ENCODE data around the gene MTA3. TPM values are rescaled to one million over a fixed set of nuclear protein-coding genes. Genes with fewer than 3 reads are reported as not detected.

Gene MTA3
- total RNA-seq, 1 donor from 2014 or later: 72.8 TPM

DNA sequence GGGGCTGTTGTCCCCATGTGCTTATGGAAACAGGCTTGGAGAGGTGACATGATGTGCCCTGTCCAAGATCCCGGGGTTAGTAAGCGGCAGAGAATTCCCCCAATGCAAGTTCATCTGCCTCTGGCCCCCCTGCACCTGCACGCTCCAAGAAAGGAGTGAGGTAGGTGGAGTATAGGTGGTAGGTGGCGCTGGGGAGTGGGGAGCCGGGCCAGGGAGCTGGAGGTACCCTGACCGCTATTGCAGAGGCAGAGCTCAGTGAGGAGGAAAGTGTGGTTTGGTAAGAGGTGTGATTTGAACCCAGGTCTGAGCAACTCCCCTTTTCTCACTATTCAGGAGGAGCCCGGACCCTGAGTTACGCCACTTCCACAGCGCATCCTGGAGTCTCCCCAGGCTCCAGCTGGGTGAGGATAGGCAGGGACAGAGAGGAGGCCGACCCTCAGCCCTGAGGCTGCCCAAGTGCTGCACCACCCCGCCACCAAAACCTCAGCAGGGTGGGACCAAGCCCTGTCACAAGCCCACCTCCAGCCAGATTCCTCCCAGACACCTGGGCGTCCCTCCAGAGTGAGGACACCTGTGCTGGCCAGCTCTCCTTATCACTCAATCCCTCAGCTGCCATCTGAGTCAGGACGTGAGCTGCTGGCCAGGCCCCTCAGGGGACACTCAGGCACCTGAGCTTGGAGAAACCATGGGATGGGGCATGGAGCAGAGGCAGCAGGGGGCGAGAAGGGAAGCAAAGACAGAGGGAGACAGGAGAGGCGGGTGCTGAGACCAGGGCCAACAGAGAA, 218.3 kb downstream of the MTA3 start:
- peak; percentile 38 for DNase-seq (ENCODE audit: low spot score)

DNA sequence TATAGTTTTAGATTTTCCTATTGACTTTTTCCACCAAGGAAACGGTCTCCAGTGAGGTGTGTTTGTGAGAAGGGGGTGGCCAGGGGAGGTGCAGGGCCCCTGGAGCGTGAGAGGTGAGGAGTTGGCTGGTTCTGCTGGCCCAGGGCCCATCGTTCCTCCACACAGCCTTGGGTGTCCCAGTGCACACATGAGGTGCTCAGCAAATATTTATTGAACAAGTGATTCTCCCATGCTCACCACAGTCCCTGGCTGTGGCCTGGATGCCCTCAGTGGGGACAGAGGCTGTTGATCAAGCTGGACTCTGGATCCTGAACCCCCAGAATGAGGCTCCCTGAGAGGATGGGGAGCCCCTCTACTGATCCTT, 219.0 kb downstream of the MTA3 start:
- DNase-seq (ENCODE audit: low spot score): peak; percentile 23

DNA sequence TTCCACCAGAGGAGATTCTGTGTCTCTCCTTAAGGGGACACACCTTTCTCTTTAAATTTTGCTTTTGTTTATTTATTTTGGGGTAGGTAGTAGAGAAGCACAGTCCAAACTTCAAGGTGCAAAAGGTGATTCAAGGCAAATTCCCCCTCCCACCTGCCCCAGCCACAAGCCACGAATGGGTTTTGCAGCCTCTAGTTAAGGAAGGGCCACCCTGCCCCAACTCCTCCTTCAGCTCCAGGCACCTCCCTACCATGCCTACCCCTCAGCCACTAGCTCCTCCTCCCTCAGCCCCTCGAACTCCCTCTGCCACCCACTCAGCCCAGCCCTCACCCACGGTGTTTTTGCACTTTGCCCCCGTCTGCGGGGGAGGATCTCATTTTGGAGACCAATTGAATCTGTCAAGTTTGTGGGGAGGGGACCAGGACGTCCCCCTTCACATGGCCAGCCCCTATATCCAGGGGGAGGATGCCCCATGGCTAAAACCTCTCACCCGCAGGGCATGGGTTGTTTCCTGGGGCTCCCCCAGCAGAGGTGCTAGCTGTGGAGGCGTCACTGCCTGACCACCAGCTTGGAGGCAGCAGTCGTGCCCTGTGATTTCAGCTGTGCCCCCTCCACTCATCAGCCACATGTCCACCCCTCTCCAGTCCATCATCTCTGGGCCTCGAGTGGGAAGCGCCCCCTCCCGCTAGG, 219.5 kb downstream of the MTA3 start:
- DNase-seq (ENCODE audit: low spot score): peak; percentile 39

DNA sequence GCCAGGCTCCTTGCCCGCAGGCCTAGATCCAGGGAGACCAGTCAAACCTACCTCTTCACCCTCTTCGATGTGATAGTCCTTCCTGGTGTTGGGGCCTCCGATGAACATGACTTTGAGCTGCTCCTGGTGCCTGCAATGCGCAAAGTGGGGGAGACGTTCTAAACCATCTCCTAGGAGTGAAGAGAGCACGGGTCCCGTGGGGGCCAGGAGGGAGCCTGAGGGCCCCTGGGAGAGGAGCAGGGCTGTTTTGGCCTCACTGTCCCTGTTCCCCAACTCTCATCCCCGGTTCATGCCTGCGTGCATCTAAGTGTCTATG, 220.0 kb downstream of the MTA3 start:
- peak; percentile 12 for DNase-seq (ENCODE audit: low spot score)

GRCh38 chr2:42788882-42789281, 220.4 kb downstream of the MTA3 start:
- DNase-seq (ENCODE audit: low spot score): peak; percentile 30

DNA sequence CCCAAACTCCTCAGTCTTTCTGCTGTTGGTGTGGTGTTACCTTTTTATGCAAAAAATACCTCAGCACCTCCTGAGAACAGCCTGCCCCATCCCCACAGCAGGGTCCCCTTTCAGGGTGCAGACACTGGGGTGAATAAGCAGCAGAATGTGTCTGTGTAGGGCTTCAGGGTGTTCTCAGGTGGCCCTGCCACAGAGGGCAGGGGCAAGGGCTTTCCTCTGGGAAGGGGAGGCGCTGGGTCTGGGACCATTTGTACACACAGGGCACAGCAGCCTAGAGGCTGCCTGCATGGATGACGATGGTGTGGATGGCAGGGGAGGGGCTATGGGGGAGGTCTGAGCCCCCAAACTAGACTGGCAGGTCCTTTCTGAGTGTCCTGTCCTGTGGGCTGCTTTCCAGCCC, 221.3 kb downstream of the MTA3 start:
- peak; percentile 33 for DNase-seq (ENCODE audit: low spot score)

DNA sequence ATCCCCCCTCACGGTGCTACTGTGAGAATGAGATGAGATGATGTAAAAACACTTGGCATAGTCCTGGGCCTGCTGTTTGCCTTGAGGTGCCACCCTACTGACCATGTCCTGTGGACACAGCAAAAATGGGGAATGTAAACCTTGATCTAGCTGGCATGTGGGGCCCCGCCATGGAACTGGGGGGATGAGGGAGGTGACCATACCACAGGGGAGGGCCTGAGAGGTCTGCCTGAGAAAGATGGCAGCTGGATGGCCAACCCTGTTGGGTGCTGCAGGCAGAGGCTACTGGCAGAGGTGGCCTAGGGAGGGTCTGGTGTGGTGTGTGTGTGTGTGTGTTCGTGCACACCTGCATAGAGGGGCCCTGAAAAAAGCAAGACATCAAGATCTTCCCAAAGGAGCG, 223.2 kb downstream of the MTA3 start:
- peak; percentile 39 for DNase-seq (ENCODE audit: low spot score)

DNA sequence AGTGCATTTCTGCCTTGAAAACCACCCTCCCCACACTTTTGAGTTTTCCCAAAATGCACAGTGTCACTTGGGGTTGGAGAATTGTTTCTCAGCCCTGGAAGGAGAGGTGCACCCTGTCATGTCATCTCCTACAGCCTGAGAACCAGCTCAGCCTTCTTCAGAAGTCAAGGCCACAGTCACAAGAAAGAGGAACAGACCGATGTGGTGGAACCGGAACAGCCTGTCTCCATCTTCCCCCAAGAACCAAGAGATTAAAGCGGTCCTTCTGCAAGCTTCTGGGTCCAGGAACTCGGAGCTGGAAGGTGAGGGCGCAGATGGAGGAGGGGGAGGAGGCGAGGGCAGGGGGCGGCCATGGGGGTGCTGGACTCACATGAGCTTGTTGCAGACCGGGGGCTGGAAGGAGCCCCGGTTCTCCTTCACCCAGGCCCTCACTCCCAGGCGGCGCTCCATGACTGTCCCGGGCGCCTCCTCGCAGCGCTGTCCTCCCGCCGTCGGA, 223.7 kb downstream of the MTA3 start:
- no peak for DNase-seq (ENCODE audit: low spot score)

DNA sequence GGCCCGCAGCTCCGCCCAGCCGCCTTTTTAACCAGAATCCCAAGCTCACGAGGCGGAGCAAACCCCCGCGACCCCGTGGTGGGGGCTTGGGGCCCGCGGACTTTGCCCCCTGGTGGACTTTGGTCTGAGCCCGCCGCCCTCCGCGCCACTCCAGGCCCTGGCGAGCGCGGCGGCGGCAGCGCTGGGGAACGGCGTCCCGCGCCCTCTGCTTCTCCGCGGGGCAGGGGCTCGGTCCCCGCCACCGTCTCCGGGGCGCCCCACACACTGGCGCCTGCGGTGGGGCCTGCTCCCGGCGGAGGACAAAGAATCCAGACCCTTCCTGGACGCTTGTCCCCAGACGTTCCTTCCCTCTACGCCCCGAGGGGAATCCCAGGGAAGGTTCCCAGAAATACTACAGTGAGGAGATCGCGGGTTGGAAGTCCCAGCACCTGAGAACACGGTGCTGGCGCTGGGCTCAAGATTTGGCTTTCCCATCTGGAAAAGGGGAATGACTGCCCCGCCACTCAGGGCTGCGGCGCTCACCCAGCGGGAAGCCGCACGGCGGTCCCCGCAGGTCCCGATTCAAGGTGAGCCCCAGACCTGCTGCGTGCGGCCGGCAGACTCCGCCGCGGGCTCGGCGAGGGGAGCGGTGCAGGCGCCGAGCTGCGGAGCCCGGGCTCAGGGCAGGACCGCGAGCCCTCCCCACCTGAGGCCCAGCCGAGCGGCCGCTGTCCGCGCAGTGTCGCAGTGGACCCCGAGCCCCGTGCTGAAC, 224.3 kb downstream of the MTA3 start, which contains the start of gene HAAO:
TSS of gene HAAO (minus strand) at position 1 of the 751 bp plus-strand sequence. CDS start 47 bp downstream, outside the sequence.
- peak; percentile 69 for DNase-seq (ENCODE audit: low spot score)

DNA sequence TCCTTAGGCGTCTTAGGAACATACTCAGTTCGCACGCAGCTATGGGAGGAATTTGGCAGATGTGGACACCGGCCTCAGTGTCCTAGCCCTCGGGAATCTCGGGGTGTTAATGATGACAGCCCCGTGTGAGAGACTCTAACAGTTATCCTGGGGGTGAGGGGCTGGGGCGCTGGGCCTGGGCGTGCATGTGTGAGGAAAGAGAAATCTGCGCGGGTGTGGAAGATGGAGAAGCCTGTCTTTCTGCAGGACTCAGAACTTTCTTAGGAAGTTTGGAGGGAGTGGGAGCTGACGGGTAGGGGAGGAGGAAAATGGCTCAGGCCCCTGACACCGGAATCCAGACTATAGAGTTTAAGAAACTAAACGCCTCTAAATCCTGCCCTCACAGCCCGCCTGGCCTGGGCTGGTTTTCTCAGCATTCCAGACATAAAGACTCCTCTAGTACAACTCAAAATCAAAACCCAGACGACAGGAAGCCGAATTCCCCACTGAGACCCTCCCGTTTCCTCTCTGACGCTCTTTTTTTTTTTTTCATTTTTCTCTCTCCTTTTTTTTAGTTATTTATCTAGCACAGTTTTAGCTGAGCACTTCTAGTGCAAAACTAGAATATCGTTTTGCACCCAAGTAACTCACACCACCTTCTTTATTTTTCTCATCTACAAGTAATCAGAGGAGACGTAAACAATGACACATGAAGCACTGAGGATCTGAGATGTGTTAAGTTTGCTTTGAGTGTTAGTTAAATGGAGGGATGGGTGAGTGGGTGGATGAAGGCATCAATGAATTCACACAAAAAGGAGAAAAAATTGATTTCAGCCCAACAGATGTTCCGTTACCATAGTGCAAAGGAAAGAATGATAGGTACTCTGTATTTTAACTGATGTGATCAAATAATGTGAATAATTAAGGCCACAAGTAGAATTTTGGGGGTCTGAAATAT, 225.2 kb downstream of the MTA3 start:
- peak; percentile 50 for DNase-seq (ENCODE audit: low spot score)

DNA sequence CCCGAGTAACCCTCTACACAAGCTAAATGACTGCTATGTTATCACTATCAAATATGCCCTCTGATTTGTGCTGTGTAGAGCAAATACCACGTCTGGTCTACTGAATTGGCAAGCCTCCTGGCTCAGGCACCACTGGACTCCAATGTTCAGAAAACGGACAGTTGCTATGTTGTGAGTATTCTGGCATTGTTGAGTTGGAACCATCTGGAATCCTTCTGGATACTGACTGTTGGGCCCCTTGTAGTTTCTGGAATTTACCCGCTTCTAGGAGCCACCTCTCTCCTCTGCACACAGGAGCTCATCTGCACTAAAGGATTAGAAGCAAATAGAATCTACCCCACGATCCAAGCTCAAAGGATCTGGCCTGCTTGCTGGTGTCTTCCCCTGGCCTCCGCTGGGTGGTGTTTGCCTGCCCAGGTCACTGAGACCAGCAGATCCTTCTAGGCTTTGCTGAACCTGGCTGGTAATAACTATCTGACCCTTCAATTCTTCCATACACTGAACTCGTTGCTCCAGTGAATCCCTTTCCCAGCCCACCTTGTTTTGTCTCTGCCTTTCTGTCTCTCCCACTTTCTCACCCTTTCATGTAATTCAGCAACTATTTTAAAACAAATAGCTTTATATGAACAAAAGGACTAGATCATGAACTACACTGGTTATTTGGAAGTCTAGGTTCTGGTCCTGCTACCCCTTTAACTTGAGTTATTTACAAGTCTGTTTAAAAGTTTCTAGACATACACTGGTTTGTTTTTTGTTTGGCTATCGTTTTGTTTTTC, 226.0 kb downstream of the MTA3 start:
- DNase-seq (ENCODE audit: low spot score): peak; percentile 42

- DNase-seq (ENCODE audit: low spot score): peak; percentile 27
These were observed 226.8 kb downstream of the MTA3 start for GRCh38 chr2:42795275-42795674.

DNA sequence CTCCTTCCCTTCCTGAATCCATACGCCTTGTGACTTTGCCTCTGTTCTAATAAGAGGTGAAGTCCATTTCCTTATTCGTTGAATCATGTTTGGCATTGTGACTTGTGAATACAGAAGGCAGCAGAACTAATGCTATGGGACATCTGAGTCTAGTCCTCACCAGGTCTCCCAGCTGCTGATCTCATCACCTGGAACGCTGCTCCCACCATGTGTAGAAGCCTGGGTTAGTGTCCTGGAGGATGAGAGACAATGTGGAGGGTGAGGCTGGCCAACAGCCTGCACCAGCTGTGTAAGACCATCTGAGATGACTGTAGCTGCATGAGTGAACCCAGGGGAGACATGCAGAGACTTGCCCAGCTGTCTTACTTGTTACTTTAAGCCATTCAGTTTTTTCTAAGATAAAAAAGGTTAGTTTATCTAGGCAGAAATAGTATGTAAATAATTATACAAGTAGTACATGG, 227.4 kb downstream of the MTA3 start:
- peak; percentile 61 for DNase-seq (ENCODE audit: low spot score)

DNA sequence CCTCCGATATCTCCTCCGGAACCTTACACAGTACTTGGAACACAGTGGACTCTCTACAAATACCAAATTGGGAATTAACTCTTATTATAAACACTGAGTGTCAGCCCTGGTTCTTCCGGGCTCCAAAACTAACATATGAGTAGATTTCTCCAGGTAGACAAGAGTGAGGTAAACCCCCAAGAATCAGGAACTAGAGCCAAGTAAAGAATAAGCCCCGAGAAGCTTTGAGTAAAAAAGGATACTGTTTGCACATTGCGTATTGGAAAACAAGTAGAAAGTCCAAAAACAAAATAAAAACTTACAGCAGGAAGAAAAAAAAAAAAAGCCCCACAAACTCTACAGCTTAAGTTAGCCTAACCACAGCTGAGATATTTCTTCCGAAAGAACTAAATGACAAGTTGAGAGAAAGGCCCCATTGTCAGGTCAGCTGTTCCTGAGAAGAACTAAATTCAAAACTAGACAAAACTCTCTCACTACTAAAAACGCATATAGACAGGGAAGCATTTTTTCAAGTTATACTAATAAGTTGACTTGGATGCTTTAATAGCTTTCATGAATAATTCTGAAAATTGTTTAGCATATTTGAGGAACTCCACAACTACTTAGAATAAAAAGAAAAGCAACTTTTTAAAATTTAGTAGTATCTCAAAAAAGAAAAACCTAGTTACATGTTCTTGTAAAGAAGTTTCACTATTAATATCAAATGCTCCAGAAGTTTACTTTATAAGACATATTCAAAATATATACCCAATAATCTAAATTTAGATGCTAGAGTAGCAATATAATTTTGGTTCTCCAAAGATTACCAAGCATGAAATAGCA, 228.2 kb downstream of the MTA3 start:
- no peak for DNase-seq (ENCODE audit: low spot score)

DNA sequence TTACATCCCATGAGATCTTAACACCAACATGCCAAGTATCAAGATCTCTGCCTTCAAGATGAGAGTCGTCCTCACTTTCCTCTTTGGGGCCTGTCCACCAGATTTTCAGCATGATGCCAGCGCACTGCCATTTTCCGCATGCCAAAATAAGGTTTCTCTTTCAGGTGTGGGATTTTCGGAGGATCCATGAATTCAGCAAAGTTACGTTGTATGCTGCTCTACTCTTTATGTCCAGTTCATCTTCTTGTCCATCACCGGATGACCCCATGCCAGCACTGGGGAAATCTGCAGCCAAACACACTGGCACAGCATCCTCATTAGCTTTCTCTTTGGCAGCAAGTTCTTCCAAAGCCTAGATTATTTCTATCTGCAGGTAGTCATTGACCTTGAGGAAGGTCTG, 228.8 kb downstream of the MTA3 start:
- peak; percentile 19 for DNase-seq (ENCODE audit: low spot score)

- DNase-seq (ENCODE audit: low spot score): no peak
These were observed 231.4 kb downstream of the MTA3 start for GRCh38 chr2:42799881-42800280.

- DNase-seq (ENCODE audit: low spot score): no peak
These were observed 232.1 kb downstream of the MTA3 start for GRCh38 chr2:42800461-42800962.

- DNase-seq (ENCODE audit: low spot score): no peak
These were observed 232.5 kb downstream of the MTA3 start for GRCh38 chr2:42800981-42801380.

DNA sequence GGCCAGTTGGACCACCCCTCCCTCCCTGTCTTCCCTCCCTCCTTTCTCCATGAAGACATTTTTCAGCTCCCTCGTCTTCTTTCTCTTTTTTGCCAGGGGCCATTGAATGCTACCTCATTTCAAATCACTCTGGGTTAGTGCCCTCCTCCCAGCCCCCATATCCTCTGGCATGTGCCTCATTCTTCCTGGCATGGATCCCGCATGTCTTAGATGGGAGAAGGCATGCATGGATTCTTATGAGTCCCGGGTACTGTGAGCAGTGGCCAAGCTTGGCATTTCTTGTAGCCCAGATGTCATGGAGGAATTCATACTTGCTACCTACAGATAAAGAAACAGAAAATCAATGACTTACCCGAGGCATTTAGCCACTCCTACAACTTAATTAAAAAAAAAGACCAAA, 232.9 kb downstream of the MTA3 start:
- no peak for DNase-seq (ENCODE audit: low spot score)
